GM19324 (cell line): Measurements from ENCODE around the gene CPLX1.

ENCODE experiments used
- ATAC-seq: cut with Tn5 transposase; IDR thresholded peaks from one replicate; pipeline ENCODE4 v1.9.1; 2021; ENCODE audit warnings: mild to moderate bottlenecking, moderate library complexity; ENCODE audit not compliant: unreplicated experiment, low FRiP score

The CPLX1 gene

GRCh38 chr4:825971-826330 is at the start of gene CPLX1:
CPLX1 (minus strand) TSS chr4:826129; CDS start chr4:824522, 1,607 bp downstream.
- ATAC-seq: no peak

- ATAC-seq: no peak
Measured at GRCh38 chr4:874971-875817, 49.3 kb upstream of the CPLX1 start.

GRCh38 chr4:874056-874455 is 48.1 kb upstream of the CPLX1 start:
- ATAC-seq: no peak

- ATAC-seq: no peak
Measured at GRCh38 chr4:872241-872981, 46.5 kb upstream of the CPLX1 start.

- ATAC-seq: no peak
Measured at GRCh38 chr4:871484-871883, 45.6 kb upstream of the CPLX1 start.

- ATAC-seq: no peak
Measured at GRCh38 chr4:870951-871350, 45.0 kb upstream of the CPLX1 start.

- ATAC-seq: no peak
Measured at GRCh38 chr4:869776-870175, 43.8 kb upstream of the CPLX1 start.

GRCh38 chr4:868421-868820 is 42.5 kb upstream of the CPLX1 start:
- no peak for ATAC-seq

- ATAC-seq: no peak
Measured at GRCh38 chr4:867526-868250, 41.8 kb upstream of the CPLX1 start.

- ATAC-seq: no peak
Measured at GRCh38 chr4:866761-867390, 40.9 kb upstream of the CPLX1 start.

- ATAC-seq: no peak
Measured at GRCh38 chr4:866068-866760, 40.3 kb upstream of the CPLX1 start.

- ATAC-seq: no peak
Measured at GRCh38 chr4:865572-865971, 39.6 kb upstream of the CPLX1 start.

- ATAC-seq: no peak
Measured at GRCh38 chr4:865121-865465, 39.2 kb upstream of the CPLX1 start.

GRCh38 chr4:864456-865120 is 38.7 kb upstream of the CPLX1 start:
- ATAC-seq: no peak

GRCh38 chr4:860561-860960 is 34.6 kb upstream of the CPLX1 start:
- ATAC-seq: no peak

GRCh38 chr4:859496-859895 is 33.6 kb upstream of the CPLX1 start:
- ATAC-seq: no peak

GRCh38 chr4:858831-859451 is 33.0 kb upstream of the CPLX1 start:
- no peak for ATAC-seq

GRCh38 chr4:858041-858481 is 32.1 kb upstream of the CPLX1 start:
- ATAC-seq: no peak

GRCh38 chr4:857461-857860 is 31.5 kb upstream of the CPLX1 start:
- no peak for ATAC-seq
